Measurements from ENCODE around the gene MIEF2. TPM values are rescaled to one million over a fixed set of nuclear protein-coding genes. Genes with fewer than 3 reads are reported as not detected.
"Not testable (repeated sequence)": the region's sequence is repeated elsewhere in the genome, so short reads cannot be mapped to it uniquely, and the experiment has no call there.

The MIEF2 gene
- total RNA-seq, 4 donors from 2014 or later = 19.5 to 39.2 (median 27.5) TPM

DNA sequence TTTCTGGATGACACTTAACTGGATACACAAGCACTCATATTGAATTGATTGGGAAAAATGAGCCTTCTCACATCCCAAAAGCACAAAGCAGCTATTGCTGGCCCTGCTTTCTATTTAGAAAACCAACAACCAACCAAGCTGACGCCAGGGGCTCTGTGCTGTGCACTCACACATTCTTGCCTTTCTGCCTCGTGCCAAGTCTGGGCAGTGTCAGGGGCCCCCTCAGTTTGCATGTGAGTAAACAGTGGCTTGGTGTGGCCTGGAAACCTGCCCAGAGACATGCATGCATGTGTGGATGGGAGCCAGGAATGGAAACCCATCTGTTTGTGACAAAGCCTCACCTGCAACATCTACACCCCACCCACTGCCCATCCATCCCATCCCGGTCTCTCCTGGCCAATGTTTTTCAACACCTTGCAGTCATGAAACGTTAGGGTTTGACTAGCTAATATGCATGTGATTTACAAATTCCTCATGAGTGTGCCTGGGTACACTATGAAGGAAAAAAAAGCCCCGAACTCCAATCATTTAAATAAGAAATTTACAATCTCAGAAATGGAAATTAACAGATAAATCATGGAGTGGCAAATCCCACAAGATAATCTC, 20.4 kb downstream of the MIEF2 start:
- TF ChIP-seq POLR2A (IDR thresholded peaks at IDR 0.05) (no peak), POLR2AphosphoS5 (IDR thresholded peaks at IDR 0.05) (no peak), EP300 (IDR thresholded peaks at IDR 0.05) (no peak)
- TF ChIP-seq, protein P1, sequence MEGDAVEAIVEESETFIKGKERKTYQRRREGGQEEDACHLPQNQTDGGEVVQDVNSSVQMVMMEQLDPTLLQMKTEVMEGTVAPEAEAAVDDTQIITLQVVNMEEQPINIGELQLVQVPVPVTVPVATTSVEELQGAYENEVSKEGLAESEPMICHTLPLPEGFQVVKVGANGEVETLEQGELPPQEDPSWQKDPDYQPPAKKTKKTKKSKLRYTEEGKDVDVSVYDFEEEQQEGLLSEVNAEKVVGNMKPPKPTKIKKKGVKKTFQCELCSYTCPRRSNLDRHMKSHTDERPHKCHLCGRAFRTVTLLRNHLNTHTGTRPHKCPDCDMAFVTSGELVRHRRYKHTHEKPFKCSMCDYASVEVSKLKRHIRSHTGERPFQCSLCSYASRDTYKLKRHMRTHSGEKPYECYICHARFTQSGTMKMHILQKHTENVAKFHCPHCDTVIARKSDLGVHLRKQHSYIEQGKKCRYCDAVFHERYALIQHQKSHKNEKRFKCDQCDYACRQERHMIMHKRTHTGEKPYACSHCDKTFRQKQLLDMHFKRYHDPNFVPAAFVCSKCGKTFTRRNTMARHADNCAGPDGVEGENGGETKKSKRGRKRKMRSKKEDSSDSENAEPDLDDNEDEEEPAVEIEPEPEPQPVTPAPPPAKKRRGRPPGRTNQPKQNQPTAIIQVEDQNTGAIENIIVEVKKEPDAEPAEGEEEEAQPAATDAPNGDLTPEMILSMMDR (IDR thresholded peaks at IDR 0.05) = no peak
- Histone ChIP-seq H3K4me1 (no peaks in the 10 kb centered on the region), H3K27me3 (no peaks in the 10 kb centered on the region), H3K36me3 (peaks cover 98% of the 10 kb centered on the region), H3K9me3 (no peaks in the 10 kb centered on the region), H3K27ac (no peak overlapping the region), H3K4me3 (no peak overlapping the region)
- 67% methylated on average over 4 of the region's 5 CpGs for WGBS
- no peak for DNase-seq (ENCODE audit: low spot score in 2 of 2)

DNA sequence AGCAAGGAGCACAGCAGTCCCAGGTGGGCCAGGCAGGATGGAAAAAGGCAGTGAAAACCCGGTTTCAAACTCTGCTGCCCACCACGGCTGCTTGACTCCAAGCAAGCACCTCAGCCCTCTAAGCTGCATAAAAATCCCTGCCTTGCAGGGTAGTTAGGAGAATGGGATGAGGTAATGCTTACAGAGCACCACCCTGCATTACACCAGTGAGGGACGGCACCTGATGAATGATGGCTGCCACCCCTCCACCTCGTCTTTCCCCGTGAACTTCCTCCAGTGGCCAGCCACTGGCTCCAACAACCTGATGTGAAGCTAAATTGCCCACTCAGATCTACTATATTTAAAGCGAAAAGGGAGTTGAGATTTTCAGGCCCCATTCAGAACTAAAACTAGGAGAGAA, 21.3 kb downstream of the MIEF2 start:
- Histone ChIP-seq H3K27me3 (no peaks in the 10 kb centered on the region), H3K27ac (no peak overlapping the region), H3K9me3 (no peaks in the 10 kb centered on the region), H3K36me3 (peaks cover 98% of the 10 kb centered on the region), H3K4me1 (no peaks in the 10 kb centered on the region), H3K4me3 (no peak overlapping the region)
- 93% methylated on average over 5 of the region's 6 CpGs for WGBS
- TF ChIP-seq, protein P1 (IDR thresholded peaks at IDR 0.05) = no peak
- no peak for TF ChIP-seq EP300 (IDR thresholded peaks at IDR 0.05)
- no peak for TF ChIP-seq POLR2AphosphoS5 (IDR thresholded peaks at IDR 0.05)
- no peak for TF ChIP-seq POLR2A (IDR thresholded peaks at IDR 0.05)
- no peak for DNase-seq (ENCODE audit: low spot score in 2 of 2)

DNA sequence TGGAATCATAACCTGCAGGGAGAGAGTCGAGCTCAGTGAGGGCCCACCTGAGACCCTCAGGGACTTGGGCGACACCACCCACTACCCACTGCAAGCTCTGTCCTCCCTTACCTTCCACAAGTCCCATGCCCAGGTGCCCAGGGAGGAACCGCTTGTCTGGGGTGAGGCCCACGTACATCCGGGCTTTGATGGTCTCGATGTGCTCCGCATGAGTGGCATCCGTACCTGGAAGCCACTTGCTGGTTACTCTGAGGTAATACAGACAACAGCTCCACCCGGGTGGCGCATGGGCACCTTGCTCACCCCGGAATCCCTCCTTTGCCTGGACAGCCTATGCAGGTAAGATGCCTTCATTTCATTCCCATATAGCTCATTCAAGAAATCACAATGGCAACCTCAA, 24.8 kb downstream of the MIEF2 start:
- Histone ChIP-seq H3K9me3 (no peaks in the 10 kb centered on the region), H3K4me3 (no peak overlapping the region), H3K27ac (no peak overlapping the region), H3K36me3 (peaks cover 96% of the 10 kb centered on the region), H3K27me3 (no peaks in the 10 kb centered on the region), H3K4me1 (no peaks in the 10 kb centered on the region)
- no peak for DNase-seq (ENCODE audit: low spot score in 2 of 2)
- TF ChIP-seq, protein P1 (IDR thresholded peaks at IDR 0.05) = no peak
- TF ChIP-seq POLR2A (IDR thresholded peaks at IDR 0.05) (no peak), POLR2AphosphoS5 (IDR thresholded peaks at IDR 0.05) (no peak), EP300 (IDR thresholded peaks at IDR 0.05) (no peak)
- WGBS = 96% methylated on average over 11 of the region's 11 CpGs

DNA sequence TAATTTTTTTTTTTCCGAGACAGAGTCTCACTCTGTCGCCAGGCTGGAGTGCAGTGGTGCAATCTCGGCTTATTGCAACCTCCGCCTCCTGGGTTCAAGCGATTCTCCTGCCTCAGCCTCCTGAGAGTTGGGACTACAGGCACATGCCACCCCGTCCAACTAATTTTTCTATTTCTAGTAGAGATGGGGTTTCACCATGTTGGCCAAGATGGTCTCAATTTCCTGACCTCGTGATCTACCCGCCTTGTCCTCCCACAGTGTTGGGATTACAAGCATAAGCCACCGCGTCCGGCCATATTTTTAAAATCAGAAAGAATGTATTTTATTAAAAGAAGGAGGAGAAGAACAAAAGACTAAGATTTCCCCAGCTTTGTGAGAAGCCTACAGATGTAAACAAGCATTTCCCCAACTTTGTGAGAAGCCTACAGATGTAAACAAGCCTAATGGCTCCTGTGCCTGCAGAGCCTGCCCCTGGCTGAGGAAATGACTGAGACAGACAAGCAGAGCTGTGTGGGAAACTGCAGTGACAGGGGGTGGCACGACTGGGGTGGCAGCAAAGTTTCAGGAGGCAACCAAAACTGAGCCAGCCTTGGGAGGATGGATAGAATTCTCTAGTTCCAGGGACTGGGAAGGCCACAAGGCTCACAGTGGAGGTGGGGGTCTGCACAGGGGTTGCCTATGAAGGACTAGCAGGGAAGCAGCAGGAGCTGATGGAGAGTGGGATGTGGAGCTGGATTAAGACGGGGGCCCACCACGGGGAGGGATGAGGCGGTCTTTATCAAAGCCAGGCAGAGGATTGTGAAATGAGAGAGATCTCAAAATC, 31.5 kb downstream of the MIEF2 start:
- Histone ChIP-seq H3K9me3 (no peaks in the 10 kb centered on the region), H3K27me3 (no peaks in the 10 kb centered on the region), H3K36me3 (peaks cover 83% of the 10 kb centered on the region), H3K27ac (no peak overlapping the region), H3K4me1 (no peaks in the 10 kb centered on the region), H3K4me3 (no peak overlapping the region)
- no peak for DNase-seq (ENCODE audit: low spot score in 2 of 2)
- 91% methylated on average over 15 of the region's 15 CpGs for WGBS
- TF ChIP-seq, protein P1 (IDR thresholded peaks at IDR 0.05) = no peak
- TF ChIP-seq EP300 (IDR thresholded peaks at IDR 0.05) = no peak
- TF ChIP-seq POLR2AphosphoS5 (IDR thresholded peaks at IDR 0.05) = no peak
- no peak for TF ChIP-seq POLR2A (IDR thresholded peaks at IDR 0.05)

DNA sequence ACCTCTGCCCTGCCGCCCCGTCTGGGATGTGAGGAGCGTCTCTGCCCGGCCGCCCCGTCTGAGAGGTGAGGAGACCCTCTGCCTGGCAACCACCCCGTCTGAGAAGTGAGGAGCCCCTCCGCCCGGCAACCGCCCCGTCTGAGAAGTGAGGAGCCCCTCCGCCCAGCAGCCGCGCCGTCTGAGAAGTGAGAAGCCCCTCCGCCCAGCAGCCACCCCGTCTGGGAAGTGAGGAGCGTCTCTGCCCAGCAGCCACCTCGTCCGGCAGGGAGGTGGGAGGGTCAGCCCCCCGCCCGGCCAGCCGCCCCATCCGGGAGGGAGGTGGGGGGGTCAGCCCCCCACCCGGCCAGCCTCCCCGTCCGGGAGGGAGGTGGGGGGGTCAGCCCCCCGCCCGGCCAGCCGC, 37.6 kb downstream of the MIEF2 start:
- WGBS = no CpG with 5 or more reads among the region's 30 CpGs
- not testable (repeated sequence) for H3K4me3 ChIP-seq; H3K4me1 ChIP-seq; H3K27ac ChIP-seq; H3K27me3 ChIP-seq; H3K9me3 ChIP-seq; DNase-seq (ENCODE audit: low spot score in 2 of 2)
- peaks cover 70% of the 10 kb centered on the region for H3K36me3 ChIP-seq
